ENCODE measurements around the gene LRRIQ3. TPM values are rescaled to one million over a fixed set of nuclear protein-coding genes. Genes with fewer than 3 reads are reported as not detected.
"Not testable (repeated sequence)": the region's sequence is repeated elsewhere in the genome, so short reads cannot be mapped to it uniquely, and the experiment has no call there.

LRRIQ3 gene
- total and polyA plus RNA-seq, 11 donors: 0.07 to 1.5 (median 0.38) TPM

DNA sequence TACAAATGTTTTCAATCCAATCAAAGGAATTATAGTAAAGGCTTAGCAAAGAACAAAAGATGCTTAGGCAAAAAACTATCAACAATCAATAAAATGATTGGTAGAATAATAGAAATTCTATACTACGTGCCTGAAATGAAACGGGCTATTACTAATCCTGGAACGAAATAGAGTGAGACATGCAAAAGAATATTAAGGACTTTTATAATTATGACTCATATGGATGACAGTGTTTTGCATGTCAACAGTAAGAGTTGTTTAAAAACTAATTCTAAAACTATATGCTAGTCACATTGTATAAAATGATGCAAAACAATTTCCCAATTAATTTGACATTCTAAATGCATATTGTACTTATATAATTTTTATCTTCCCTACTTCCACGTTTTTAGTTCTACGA, 35.6 kb downstream of the LRRIQ3 start:
- intact Hi-C loops (cut with DNase I): no loop called here

GRCh38 chr1:74161497-74161896, 36.5 kb downstream of the LRRIQ3 start:
- no peak for ATAC-seq
- intact Hi-C loops (cut with DNase I): no loop called here

More for the DNA sequence above, 35.6 kb downstream of the LRRIQ3 start:
- H3K36me3 ChIP-seq: no peaks in the 10 kb centered on the region
- WGBS, 4 donors: 69 to 75% (median 73%) methylated on average over 5 of the region's 5 CpGs
- H3K4me3 ChIP-seq: no peak overlapping the region
- H3K4me1 ChIP-seq: no peaks in the 10 kb centered on the region
- H3K27ac ChIP-seq: no peak overlapping the region
- H3K27me3 ChIP-seq: no peaks in the 10 kb centered on the region
- DNase-seq: no peak
- H3K9me3 ChIP-seq: peaks cover 0 to 5% (median 0%) of the 10 kb centered on the region in 12 donors
- no peak for TF ChIP-seq POLR2A (IDR thresholded peaks at IDR 0.05)
- no peak for TF ChIP-seq CTCF (IDR thresholded peaks at IDR 0.05)
- no peak for ATAC-seq

GRCh38 chr1:74160046-74160445, 37.9 kb downstream of the LRRIQ3 start:
- Histone ChIP-seq H3K4me1 (no peaks in the 10 kb centered on the region), H3K9me3 (no peaks in the 10 kb centered on the region), H3K4me3 (no peak overlapping the region), H3K27me3 (no peaks in the 10 kb centered on the region), H3K36me3 (no peaks in the 10 kb centered on the region), H3K27ac (no peak overlapping the region)
- intact Hi-C loops (cut with DNase I): no loop called here
- TF ChIP-seq POLR2A (IDR thresholded peaks at IDR 0.05): no peak
- no peak for TF ChIP-seq CTCF (IDR thresholded peaks at IDR 0.05)
- WGBS, 4 donors: 31 to 37% (median 33%) methylated on average over 2 of the region's 2 CpGs
- ATAC-seq: peak in 1 of 4 donors; percentile 36
- DNase-seq: no peak

More at GRCh38 chr1:74161497-74161896, 36.5 kb downstream of the LRRIQ3 start:
- peaks cover 0 to 2% (median 0%) of the 10 kb centered on the region in 12 donors for H3K9me3 ChIP-seq
- no peaks in the 10 kb centered on the region for H3K27me3 ChIP-seq
- TF ChIP-seq POLR2A (IDR thresholded peaks at IDR 0.05) (no peak), CTCF (IDR thresholded peaks at IDR 0.05) (no peak)
- no peak overlapping the region for H3K27ac ChIP-seq
- DNase-seq: no peak
- H3K4me1 ChIP-seq: no peaks in the 10 kb centered on the region
- no peaks in the 10 kb centered on the region for H3K36me3 ChIP-seq
- no peak overlapping the region for H3K4me3 ChIP-seq

DNA sequence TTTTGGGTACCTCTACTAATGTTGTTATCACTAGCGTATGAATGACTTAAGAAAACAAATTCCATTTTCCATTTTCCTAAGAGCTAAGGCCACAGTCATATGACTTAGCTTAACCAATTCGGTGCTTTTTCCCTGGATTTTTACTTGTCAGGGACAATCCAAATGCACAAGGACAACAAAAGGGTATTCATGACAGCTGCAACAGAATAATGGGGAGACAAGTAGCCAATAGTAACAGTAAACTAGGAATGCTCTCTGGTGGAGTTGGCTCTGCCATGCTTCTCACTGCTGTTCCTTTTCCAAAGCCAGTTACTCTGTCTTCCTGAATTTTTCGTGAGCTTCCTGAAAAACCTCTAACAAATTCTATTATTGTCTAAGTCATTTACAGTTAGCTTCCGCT, 52.9 kb downstream of the LRRIQ3 start:
- peaks cover 0 to 20% (median 6%) of the 10 kb centered on the region in 12 donors for H3K9me3 ChIP-seq
- ATAC-seq: no peak
- no peak overlapping the region for H3K4me3 ChIP-seq
- no peaks in the 10 kb centered on the region for H3K36me3 ChIP-seq
- intact Hi-C loops (cut with DNase I): no loop called here
- H3K27me3 ChIP-seq: no peaks in the 10 kb centered on the region
- H3K4me1 ChIP-seq: no peaks in the 10 kb centered on the region
- TF ChIP-seq CTCF (IDR thresholded peaks at IDR 0.05) (no peak), POLR2A (IDR thresholded peaks at IDR 0.05) (no peak)
- no peak for DNase-seq
- WGBS, 4 donors: 79 to 89% (median 88%) methylated on average over 4 of the region's 4 CpGs
- no peak overlapping the region for H3K27ac ChIP-seq

GRCh38 chr1:74117370-74117769, 80.6 kb downstream of the LRRIQ3 start:
- H3K4me1 ChIP-seq; H3K27ac ChIP-seq; H3K27me3 ChIP-seq; DNase-seq; H3K9me3 ChIP-seq; ATAC-seq; H3K36me3 ChIP-seq; H3K4me3 ChIP-seq; intact Hi-C loops (cut with DNase I): not testable (repeated sequence)
- WGBS, 4 donors: 90 to 95% (median 92%) methylated on average over 4 of the region's 4 CpGs
